Activated T-helper 1 cell treated with anti-CD3 and anti-CD28 coated beads, Interleukin-2, amount 50 U/mL, for 16 hours (primary cell): ENCODE measurements around the gene KCNJ1.

Experiments used
- DNase-seq, 2 donors: peaks; one replicate each; pipeline ENCODE4 v3.0.0-alpha.2; 2020; ENCODE audit warnings: low read depth in 1 of 2, low spot score in 1 of 2

Gene KCNJ1

DNA sequence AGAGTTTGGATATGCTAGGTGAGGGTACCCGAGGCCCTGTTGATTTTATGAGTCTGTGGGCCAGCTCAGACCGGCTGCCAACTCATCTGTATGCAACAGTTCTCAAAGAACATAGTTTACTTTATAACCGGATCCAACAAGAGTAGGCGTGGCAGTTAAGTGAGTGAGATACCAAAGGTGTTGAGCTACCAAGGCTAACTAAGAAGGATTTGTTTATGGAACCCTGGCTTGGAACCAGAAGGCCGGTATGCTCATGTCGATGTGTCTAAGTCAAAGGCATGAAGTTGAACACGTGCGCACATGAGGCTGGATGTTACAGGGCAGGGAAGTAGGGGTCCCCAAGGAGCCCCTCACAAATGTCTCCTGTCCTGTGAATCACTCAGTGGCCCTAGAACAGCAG, at the start of gene KCNJ1:
TSS of gene KCNJ1 (minus strand) at position 20 of the 400 bp plus-strand sequence. CDS start 27,053 bp downstream, outside the sequence.
- no peak for DNase-seq

DNA sequence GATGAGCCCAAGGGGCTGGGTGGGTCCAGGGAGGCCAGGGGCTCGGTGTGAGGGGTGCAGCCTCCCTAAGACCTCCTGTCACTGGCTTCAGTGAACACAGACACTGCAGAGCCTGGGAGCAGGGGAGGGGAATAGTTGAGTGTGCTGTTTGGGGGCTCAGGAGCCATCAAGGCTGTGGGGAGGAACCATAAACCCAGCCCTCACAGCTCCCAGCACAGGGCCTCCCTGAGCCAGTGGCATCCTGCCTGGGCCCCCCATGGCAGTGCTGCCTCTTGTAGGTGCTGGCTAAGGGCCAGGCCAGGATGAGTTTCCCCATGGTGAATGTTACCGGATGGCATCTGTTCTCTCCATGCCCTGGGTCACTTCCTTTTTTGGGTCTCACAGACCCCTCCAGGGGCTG, 49.6 kb upstream of the KCNJ1 start:
- DNase-seq: no peak

DNA sequence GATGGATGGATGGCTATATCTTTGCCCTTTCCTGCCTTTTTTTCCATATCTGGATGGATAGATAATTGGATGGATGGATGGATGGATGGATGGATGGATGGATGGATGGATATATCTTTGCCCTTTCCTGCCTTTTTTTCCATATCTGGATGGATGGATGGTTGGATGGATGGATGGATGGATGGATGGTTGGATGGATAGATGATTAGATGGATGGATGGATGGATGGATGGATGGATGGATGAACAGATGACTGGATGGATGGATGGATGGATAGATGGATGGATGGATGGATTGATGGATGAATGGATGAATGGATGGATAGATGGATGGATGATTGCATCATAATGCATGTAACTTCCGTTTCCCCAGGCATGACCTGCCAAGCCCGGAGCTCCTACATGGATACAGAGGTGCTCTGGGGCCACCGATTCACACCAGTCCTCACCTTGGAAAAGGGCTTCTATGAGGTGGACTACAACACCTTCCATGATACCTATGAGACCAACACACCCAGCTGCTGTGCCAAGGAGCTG, 49.0 kb upstream of the KCNJ1 start:
- DNase-seq: no peak

DNA sequence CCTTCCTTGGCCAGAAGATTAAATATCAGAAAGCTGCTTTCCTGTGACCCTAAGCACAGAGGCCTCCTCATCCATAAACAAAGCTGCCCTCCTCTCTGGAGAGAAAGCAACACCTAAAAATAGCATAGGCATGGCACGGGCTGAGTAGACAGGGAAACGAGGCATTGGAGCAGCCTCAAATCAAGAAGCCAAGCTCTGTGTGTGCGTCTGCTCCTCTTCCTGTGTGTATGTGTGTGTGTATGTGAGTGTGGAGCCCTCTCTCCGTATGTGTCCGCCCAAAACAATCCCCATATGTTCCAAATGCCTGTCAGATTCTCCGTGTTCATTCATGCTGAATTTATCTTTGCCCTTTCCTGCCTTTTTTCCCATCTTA, 48.0 kb upstream of the KCNJ1 start:
- DNase-seq: no peak

DNA sequence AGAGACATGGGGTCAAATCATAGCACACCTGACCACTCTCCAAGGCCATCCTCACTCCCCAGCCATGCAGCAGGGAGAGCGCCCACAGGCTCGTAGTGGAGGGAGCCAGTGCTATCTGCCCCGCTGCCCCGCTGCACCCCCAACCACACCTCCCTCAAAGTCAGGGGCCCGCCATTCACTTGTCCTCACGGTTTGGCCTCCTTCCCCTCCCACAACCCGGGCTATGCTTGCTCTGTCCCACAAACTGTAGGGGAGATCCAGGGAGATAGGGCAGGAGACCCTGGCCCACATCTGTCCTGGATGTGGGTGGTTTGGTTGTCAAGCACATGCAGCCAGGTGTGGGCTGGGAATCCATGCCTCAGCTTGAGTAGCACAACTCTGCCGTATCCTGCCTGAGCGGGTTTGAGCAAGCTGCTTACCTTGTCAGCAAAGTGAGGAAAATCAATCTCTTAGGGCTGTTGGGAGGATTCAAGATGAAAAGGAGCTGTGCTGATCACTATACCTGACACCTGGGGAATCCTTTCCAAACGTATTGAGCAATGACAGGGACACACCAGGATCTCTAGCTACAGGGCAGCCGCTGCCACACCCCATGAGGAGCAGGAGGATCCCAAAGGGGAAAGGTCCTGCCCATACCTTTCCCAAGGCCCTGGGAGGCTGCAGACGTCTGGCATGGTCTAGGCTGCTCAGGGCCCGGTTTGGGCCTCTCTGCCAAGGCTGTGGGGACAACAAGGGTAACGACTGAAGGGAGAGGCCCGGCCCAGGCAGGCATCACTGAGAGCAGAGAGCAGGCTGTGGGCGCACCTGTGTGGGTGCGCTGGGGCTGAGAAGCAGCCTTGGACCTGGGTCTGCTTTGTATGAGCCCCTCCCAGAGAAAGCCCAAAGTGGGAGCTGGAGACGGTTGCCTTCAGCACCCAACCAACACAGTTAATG, 47.4 kb upstream of the KCNJ1 start:
- no peak for DNase-seq

DNA sequence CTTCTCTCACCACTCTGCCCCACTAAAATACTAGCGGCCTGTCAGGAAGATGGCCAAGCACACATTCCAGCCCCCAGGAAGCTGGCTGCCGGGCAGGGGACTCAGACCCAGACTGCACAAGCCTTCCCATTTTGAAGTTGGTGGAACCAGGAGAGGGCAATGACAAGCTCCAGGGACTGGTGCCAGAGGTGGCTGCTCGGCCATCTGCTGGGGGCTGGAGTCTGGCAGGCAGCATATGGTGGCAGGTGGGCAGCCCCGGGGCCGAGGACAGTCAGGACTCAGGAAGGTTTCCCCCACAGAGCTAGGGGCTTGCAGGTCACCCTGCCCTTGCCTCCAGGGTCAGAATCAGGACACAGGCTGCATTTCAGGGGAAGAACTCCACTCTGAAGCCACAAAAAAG, 46.7 kb upstream of the KCNJ1 start:
- no peak for DNase-seq

DNA sequence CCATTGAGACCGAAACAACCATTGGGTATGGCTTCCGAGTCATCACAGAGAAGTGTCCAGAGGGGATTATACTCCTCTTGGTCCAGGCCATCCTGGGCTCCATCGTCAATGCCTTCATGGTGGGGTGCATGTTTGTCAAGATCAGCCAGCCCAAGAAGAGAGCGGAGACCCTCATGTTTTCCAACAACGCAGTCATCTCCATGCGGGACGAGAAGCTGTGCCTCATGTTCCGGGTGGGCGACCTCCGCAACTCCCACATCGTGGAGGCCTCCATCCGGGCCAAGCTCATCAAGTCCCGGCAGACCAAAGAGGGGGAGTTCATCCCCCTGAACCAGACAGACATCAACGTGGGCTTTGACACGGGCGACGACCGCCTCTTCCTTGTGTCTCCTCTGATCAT, 44.6 kb upstream of the KCNJ1 start:
- DNase-seq: no peak

DNA sequence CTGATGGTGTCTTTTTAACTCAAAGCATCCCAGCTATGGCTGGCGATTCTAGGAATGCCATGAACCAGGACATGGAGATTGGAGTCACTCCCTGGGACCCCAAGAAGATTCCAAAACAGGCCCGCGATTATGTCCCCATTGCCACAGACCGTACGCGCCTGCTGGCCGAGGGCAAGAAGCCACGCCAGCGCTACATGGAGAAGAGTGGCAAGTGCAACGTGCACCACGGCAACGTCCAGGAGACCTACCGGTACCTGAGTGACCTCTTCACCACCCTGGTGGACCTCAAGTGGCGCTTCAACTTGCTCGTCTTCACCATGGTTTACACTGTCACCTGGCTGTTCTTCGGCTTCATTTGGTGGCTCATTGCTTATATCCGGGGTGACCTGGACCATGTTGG, 44.1 kb upstream of the KCNJ1 start:
- no peak for DNase-seq

DNA sequence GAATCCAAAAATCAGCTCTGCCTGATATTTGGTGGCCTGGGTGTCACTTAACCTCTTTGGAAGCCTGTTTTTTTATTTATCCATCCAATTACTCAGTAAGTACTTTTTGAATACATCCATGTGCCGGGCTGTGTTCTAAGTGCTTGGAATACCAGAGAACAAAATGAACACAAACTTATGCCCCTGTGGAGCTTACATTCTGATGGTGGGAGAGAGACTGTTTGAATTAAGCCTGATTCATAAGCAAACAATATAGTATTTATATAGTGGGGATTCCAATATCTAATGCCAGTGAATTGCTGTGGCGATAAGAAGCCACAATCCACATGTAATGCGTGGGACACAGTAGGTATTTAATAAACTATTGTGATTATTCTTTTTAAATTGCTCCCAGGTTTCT, 43.5 kb upstream of the KCNJ1 start:
- DNase-seq: no peak

DNA sequence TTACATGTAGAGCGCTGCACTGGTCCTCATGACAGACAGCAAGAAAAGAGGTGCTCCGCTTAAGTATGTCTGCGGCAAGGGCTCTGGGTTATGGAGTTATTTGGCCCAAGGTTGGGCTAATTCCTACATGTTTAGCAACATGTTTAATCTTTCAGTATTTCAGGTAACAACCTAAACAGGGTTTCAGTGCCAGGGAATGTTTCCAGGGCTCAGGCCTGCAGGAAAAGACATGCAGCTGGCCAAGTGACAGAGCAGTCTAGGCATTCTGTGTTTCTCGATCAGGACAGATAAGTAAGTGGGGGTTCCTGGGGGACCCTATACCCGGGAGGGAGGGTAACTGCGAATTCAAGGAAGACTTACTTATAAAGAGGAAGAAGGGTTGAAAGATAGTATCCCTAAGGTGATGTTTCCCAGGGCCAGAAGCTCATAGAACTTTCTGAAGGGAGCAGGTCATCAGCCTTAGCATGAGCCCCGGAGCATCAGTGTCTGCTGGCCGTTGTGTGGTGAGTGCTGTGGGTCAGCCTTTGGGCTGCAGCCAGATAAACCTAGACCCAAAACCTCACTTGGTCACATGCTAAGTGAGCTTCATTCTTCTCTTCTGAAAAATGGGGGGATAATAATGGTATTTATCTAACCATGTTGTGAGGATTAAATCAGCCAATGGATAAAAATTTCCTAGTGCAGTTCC, 42.5 kb upstream of the KCNJ1 start:
- DNase-seq: no peak

DNA sequence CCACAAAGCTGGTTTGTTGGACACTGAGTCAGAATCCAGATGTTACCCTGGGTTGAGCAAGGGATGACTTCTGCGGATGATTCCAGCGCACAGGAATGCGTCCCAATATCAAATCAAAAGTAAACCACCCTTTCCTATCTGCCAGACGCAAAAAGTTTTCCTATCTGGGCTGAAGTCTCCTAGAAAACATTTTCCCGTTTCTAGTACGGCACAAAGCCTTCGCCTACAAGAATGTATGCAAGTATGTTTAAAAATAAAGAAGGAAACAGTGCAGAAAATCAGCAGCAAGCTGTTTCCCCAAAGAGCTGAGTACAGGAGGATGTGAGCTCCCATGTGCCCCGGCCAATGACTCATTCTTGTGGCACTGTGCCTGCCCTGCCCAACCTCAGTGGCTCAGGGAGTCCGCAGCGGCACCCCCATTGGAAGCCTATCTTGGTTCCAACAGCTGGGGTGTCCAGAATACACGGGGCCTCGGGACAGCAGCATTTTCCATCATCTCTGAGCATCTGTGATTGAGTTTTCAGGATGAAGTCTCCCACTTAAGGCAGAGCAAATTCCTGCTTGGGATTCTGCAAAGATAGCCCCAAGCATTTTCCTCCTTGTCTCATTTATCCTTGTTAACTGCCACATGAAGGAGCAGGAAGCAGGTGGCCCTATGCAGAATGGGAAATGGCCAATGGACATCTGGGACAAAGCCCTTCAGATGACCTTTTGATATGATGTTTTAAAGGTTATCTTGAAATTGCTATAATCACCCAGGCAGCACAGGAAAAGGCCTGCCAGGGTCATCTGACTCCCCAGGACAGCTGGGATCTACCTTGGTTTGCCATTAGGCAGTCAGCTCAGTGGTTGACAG, 41.5 kb upstream of the KCNJ1 start:
- no peak for DNase-seq

DNA sequence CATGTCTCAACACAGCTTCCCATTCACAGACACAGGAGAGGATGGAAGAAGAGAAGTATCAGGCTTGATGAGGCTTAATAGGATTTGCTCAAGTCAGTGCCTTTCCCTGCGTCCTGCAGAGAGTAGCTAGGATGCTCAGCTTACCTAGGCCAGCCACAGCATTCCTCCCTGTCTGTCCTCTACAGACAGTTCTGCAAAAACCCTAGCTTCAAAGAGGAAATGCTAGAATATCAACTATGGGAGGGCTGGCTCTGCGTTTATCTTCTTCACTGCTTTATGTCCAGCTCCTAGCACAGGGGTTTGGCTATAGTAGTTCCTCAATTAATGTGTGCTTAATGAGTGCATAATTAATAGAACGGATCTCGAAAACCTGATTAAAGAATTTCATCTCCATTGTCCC, 40.5 kb upstream of the KCNJ1 start:
- DNase-seq: no peak

DNA sequence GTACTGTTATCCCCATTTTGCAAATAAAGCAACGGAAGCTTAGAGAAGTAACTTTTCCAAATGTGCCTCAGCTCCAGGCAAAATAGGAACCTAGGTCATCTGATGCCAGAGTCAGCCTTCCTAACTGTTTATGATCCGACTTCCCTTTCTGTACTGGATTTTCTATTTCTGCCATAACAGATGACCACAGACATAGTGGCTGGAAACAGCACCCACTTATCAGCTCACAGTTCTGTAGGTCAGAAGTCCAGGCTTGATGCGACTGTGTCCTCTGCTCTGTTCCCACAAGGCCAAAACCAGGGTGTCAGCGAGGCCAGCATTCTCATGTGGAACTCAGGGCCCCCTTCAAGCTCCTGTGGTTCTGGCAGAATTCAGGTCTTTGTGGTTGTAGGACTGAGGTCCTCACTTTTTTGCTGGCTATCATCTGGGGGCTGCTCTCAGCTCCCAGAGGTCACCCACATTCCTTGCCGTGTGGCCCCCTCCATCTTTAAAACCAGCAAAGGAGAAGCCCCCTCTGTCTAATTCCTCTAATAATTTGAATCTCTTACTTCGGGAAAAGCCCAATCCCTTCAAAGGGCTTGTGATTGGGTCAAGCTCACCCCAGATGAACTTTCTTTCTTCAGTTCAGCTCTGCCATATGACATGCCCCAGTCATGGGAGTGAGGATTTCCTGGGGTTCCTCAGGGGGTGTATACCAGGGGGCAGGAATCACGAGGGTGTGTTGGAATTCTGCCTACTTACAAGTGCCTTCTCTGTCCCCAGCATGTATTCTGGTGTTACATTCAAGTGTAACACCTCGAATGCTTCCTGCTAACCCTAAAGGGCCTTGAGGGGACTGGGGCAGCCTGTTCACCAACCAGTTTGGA, 39.3 kb upstream of the KCNJ1 start:
- no peak for DNase-seq

DNA sequence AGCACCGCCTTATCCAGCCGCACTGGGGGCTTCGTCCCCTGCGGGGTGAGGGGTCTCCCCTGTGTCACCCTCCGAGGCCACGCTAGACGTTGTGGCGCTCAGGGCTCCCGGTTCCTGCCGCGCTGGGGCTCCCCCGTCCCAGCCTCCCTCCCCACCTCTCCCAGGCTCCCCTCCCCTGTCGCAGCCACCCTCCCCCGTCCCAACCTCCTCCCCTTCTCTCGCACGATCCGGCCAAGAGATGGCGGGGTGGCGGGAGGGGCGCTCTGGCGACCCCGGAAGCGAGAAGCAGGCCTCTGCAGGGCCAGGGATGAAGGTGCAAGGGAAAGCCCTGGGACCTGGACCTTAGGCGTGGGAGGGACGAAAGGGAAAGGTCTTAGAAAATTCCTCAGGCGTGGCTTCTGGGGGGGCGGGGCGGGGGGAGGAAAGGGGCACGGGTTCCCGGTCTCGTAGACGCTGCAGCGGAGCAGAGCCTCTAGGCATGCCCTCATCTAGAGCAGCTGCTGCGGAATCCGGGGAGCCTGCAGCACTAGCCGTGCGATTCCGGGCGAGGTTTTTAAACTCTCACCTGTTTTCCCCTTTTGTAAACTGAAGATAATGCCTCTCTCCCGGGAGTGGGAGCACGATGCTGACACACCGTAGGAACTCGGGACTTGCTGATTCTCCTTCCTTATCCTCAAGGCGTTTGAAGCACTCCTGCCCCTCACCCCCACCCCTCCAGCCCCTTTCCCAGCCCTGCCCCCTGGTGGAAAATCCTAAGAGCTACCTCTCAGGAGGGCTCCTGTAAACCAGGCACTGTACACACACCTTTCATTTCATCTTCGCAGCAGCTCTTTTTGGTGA, 38.5 kb upstream of the KCNJ1 start:
- no peak for DNase-seq

DNA sequence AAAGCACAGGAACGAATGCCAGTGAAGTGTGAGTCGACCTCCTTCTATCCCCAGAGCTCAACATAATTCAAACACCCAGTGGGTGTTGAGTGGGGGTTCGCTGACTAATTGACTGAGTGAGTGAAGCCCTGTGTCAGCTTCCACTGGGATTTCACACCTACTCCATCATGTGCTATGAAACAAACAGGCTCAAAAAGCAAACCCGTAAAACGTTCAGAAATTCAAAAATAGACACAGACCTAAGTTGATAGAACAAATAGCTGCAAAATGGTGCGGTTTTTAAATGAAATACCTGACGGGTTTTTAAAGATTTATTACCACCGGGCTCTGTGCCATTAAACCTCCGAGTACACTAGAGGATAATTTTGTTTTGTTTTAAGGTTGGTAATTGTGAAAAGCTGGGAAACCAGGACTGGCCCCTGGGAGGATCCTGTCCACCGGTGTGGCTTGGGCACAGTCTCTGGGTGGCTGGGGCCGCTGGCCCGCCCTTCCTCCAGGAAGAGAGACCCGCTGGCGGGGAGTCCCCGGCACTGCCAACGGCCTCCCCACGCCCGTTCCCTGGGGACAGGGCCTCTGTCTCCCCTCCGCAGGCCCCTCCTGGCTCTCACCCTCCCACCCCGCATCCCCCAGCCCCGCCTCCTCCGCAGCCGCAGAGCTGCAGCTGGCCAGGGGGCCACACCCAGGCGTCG, 37.7 kb upstream of the KCNJ1 start:
- DNase-seq: no peak

DNA sequence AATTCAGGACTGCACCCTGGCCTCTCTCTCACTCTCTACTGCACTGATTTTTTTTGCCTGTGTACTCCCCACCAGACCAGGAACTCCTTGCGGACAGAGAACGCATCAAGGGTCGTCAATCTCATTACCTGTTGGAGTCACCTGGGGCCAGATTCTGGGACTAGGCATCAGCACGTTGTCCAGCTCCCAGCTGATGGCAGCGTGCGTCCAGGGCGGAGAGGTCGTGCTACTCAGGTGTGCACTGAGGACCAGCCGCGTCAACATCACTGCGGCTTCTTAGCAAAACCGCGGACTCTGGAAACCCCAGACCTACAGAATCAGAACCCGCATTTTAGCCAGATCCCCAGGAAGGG, 37.2 kb upstream of the KCNJ1 start:
- no peak for DNase-seq

DNA sequence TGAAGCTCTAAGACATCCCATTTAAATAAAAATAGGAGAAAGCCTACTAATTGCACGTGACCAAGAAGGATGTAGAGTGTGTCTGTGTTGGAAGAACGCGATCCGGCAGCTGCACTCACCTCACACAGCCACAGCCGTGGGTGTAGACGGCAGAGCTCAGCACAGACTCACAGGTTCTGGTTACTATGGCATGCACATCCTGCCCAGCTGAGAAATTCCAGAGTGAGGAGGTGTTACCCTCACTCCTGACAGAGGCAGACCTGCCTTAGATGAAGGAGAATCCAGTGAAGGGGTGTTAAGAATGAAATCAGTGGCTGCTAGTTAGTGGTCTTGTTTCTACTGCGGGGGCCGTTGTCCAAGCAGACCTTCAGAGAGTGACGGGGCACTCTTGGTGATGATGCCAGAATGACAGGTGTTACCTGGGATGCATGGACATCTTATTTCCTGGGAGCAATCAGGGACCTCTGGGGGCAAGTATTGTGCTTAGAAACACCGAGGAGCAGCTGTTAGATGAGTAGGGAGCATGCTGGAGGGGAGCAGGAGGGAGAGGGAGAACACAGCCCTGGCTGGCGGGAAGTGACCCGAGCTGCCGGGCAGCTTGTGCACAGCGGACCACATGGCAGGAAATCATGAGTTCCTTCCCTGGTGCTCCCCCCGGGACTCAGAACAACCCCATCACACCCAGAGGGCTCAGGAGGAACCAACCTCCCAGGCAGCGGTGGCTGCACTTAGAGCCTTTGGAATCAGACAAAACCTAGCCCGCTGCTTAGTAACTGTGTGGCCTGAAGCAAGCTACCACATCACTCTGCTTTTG, 36.4 kb upstream of the KCNJ1 start:
- no peak for DNase-seq

DNA sequence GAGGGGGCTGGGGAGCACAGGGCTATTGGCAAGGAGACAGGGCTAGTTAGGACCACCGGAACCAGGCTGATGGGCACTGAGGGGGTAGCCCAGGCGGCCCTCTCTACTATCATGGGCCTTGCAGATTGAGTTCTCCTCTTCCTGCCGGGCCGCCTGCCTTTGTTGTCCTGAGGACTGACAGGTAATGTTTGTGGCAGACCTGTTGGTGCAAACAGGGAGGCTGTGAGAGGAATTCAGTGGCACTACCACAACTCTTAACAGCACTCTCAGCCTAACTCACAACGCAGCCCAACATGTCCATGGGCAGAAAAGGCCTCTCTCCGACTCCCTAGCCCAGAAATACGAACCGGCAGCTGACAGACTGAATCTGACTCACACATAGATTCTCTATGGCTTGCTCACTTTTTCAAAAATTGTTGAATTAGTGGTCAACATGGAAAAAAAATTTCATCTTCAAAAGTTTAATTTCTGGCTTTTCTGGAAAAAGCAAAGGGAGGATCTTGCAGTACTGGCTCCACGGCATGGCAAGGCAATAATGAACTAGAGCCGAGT, 35.5 kb upstream of the KCNJ1 start:
- DNase-seq: no peak
